PFSK-1 (cell line): Measurements from ENCODE around the gene OSBPL10.

Source experiments
- FOXP2 ChIP-seq: optimal IDR thresholded peaks from 2 replicates; pipeline ENCODE3; 2011; ENCODE audit warnings: borderline replicate concordance, control low read depth, inconsistent platforms; ENCODE audit not compliant: insufficient read depth; ENCODE audit errors: extremely low read length, extremely low read depth
- POLR2AphosphoS5 ChIP-seq: IDR thresholded peaks from 2 replicates; pipeline ENCODE4 v1.6.1; 2012; ENCODE audit warnings: low read depth, mild to moderate bottlenecking, control low read depth, low read length, moderate library complexity
- SIN3A ChIP-seq: IDR thresholded peaks from 2 replicates; pipeline ENCODE4 v1.6.1; 2012; ENCODE audit warnings: mild to moderate bottlenecking, low read length, moderate library complexity, borderline replicate concordance; ENCODE audit not compliant: insufficient read depth
- TAF1 ChIP-seq: IDR thresholded peaks from 2 replicates; pipeline ENCODE4 v1.6.1; 2012; ENCODE audit warnings: low read length, control low read depth, borderline replicate concordance; ENCODE audit not compliant: insufficient read depth
- TF ChIP-seq, protein P1 (sequence below), 2 experiments: IDR thresholded peaks; 2 replicates each; pipeline versions ENCODE4 v1.6.1 to v1.8.0; 2011 to 2012; ENCODE audit warnings: low read depth in 2 of 2, low read length in 2 of 2, control low read depth in 1 of 2, inconsistent platforms in 1 of 2, mild to moderate bottlenecking in 1 of 2, moderate library complexity in 1 of 2; ENCODE audit not compliant: insufficient read depth in 1 of 2

DNA sequence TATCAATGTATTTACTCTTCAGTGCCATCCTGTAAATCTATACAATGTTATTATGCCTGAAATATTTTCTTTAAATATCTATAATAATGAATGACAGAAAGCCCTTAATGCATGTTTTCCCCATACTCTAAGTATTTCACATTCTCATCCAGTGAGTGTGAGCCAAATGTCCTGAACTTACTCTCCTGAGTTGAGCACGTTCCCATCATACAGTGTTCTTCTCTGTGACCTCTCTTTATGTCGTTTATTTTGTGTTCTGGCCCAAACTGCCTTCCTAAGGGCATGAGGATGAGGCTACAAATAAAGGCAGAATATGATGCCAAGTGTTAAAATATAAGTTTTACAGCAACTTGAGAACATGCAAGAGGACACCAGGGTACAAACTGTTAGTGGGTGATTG lies 3.3 kb downstream of the OSBPL10 start:
- TF ChIP-seq, protein P1, sequence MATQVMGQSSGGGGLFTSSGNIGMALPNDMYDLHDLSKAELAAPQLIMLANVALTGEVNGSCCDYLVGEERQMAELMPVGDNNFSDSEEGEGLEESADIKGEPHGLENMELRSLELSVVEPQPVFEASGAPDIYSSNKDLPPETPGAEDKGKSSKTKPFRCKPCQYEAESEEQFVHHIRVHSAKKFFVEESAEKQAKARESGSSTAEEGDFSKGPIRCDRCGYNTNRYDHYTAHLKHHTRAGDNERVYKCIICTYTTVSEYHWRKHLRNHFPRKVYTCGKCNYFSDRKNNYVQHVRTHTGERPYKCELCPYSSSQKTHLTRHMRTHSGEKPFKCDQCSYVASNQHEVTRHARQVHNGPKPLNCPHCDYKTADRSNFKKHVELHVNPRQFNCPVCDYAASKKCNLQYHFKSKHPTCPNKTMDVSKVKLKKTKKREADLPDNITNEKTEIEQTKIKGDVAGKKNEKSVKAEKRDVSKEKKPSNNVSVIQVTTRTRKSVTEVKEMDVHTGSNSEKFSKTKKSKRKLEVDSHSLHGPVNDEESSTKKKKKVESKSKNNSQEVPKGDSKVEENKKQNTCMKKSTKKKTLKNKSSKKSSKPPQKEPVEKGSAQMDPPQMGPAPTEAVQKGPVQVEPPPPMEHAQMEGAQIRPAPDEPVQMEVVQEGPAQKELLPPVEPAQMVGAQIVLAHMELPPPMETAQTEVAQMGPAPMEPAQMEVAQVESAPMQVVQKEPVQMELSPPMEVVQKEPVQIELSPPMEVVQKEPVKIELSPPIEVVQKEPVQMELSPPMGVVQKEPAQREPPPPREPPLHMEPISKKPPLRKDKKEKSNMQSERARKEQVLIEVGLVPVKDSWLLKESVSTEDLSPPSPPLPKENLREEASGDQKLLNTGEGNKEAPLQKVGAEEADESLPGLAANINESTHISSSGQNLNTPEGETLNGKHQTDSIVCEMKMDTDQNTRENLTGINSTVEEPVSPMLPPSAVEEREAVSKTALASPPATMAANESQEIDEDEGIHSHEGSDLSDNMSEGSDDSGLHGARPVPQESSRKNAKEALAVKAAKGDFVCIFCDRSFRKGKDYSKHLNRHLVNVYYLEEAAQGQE (IDR thresholded peaks at IDR 0.05; ENCODE audit: insufficient read depth in 1 of 2, low read depth in 2 of 2, low read length in 2 of 2) = no peak
- TF ChIP-seq FOXP2 = no peak
- no peak for TF ChIP-seq SIN3A
- no peak for TF ChIP-seq POLR2AphosphoS5
- TF ChIP-seq TAF1 = no peak
